Type B pancreatic cell (in vitro differentiated cells): ENCODE results near the gene EPM2A. TPM values are rescaled to one million over a fixed set of nuclear protein-coding genes. Genes with fewer than 3 reads are reported as not detected.

ENCODE experiments used
- DNase-seq: peaks from one replicate; pipeline ENCODE4 v3.0.0; 2021; ENCODE audit warnings: mixed read lengths; ENCODE audit not compliant: unreplicated experiment; ENCODE audit errors: extremely low spot score
- H3K27ac Mint-ChIP-seq: 2 replicates; pipeline ENCODE4 v1.8.0; 2021; ENCODE audit warnings: mild to moderate bottlenecking, mixed read lengths
- H3K27me3 Mint-ChIP-seq: 2 replicates; pipeline ENCODE4 v1.8.0; 2021; ENCODE audit warnings: mixed read lengths
- H3K36me3 Mint-ChIP-seq: 2 replicates; pipeline ENCODE4 v1.8.0; 2021; ENCODE audit warnings: mixed read lengths
- H3K4me1 Mint-ChIP-seq: one replicate; pipeline ENCODE4 v1.8.0; 2021; ENCODE audit warnings: mixed read lengths; ENCODE audit not compliant: unreplicated experiment
- H3K4me3 Mint-ChIP-seq: 2 replicates; pipeline ENCODE4 v1.8.0; 2021; ENCODE audit warnings: mild to moderate bottlenecking, mixed read lengths
- H3K9me3 Mint-ChIP-seq: 2 replicates; pipeline ENCODE4 v1.8.0; 2021; ENCODE audit warnings: mixed read lengths
- CTCF ChIP-seq: fragments of 200-600 bp; sonication (generic); conservative IDR thresholded peaks from 2 replicates; pipeline ENCODE4 v1.5.0; 2021; ENCODE audit warnings: antibody characterized with exemption, mild to moderate bottlenecking
- total RNA-seq: library from RNA; stranded (reverse); gene quantifications from 2 replicates; pipeline ENCODE4 v1.2.1, GENCODE V29; 2021; ENCODE audit warnings: low replicate concordance

The EPM2A gene
- total RNA-seq, 1 donor from 2014 or later = 7.5 TPM

GRCh38 chr6:145729887-145730286, 5.4 kb downstream of the EPM2A start:
- Mint-ChIP-seq H3K4me1 (peaks cover 10% of the 10 kb centered on the region), H3K9me3 (peaks cover 13% of the 10 kb centered on the region), H3K36me3 (peaks cover 22% of the 10 kb centered on the region), H3K4me3 (no peak overlapping the region), H3K27ac (no peak overlapping the region), H3K27me3 (no peaks in the 10 kb centered on the region)
- DNase-seq = no peak
- TF ChIP-seq CTCF = no peak

- Mint-ChIP-seq H3K9me3 (peaks cover 13% of the 10 kb centered on the region), H3K27me3 (no peaks in the 10 kb centered on the region), H3K4me1 (peaks cover 10% of the 10 kb centered on the region), H3K36me3 (peaks cover 22% of the 10 kb centered on the region), H3K4me3 (no peak overlapping the region), H3K27ac (no peak overlapping the region)
- no peak for DNase-seq
- no peak for TF ChIP-seq CTCF
Measured at GRCh38 chr6:145728444-145729385, 6.6 kb downstream of the EPM2A start.

GRCh38 chr6:145727817-145728388, 7.4 kb downstream of the EPM2A start:
- no peak for TF ChIP-seq CTCF
- Mint-ChIP-seq H3K27ac (no peak overlapping the region), H3K4me1 (peaks cover 10% of the 10 kb centered on the region), H3K4me3 (no peak overlapping the region), H3K9me3 (peaks cover 13% of the 10 kb centered on the region), H3K27me3 (no peaks in the 10 kb centered on the region), H3K36me3 (peaks cover 22% of the 10 kb centered on the region)
- no peak for DNase-seq

GRCh38 chr6:145725570-145725969, 9.8 kb downstream of the EPM2A start:
- Mint-ChIP-seq H3K27me3 (no peaks in the 10 kb centered on the region), H3K27ac (no peak overlapping the region), H3K36me3 (peaks cover 18% of the 10 kb centered on the region), H3K4me3 (no peak overlapping the region), H3K4me1 (no peaks in the 10 kb centered on the region), H3K9me3 (peaks cover 9% of the 10 kb centered on the region)
- DNase-seq = no peak
- no peak for TF ChIP-seq CTCF

GRCh38 chr6:145723646-145724045, 11.7 kb downstream of the EPM2A start:
- no peak overlapping the region for H3K4me3 Mint-ChIP-seq
- H3K27me3 Mint-ChIP-seq = no peaks in the 10 kb centered on the region
- H3K36me3 Mint-ChIP-seq = peaks cover 9% of the 10 kb centered on the region
- no peak overlapping the region for H3K27ac Mint-ChIP-seq
- no peaks in the 10 kb centered on the region for H3K4me1 Mint-ChIP-seq
- TF ChIP-seq CTCF = no peak
- no peak for DNase-seq
- H3K9me3 Mint-ChIP-seq = peaks cover 9% of the 10 kb centered on the region
